Vagina (tissue), 2 donors: Measurements from ENCODE around the gene MALT1.

Experiments
- POLR2A ChIP-seq, 2 donors: fragments of 450-650 bp; IDR thresholded peaks; one replicate each; pipeline ENCODE4 v1.6.1; 2017; ENCODE audit warnings: antibody characterized with exemption in 2 of 2, mild to moderate bottlenecking in 2 of 2, moderate library complexity in 2 of 2
- POLR2AphosphoS5 ChIP-seq, 2 donors: sonication (generic); formaldehyde crosslinking; IDR thresholded peaks; one replicate each; pipeline ENCODE4 v1.9.0; 2017; ENCODE audit warnings: antibody characterized with exemption in 2 of 2, mild to moderate bottlenecking in 2 of 2, low read depth in 1 of 2; ENCODE audit not compliant: insufficient read depth in 1 of 2
- TF ChIP-seq, protein P1 (sequence below), 3 experiments: fragments of 450-650 bp in 2 of 3; fragments of 200-600 bp in 1 of 3; sonication (generic) in 1 of 3; IDR thresholded peaks; one replicate each; pipeline ENCODE4 v1.5.1; 2017 to 2019; ENCODE audit warnings: antibody characterized with exemption in 3 of 3, mild to moderate bottlenecking in 2 of 3, moderate library complexity in 2 of 3

DNA sequence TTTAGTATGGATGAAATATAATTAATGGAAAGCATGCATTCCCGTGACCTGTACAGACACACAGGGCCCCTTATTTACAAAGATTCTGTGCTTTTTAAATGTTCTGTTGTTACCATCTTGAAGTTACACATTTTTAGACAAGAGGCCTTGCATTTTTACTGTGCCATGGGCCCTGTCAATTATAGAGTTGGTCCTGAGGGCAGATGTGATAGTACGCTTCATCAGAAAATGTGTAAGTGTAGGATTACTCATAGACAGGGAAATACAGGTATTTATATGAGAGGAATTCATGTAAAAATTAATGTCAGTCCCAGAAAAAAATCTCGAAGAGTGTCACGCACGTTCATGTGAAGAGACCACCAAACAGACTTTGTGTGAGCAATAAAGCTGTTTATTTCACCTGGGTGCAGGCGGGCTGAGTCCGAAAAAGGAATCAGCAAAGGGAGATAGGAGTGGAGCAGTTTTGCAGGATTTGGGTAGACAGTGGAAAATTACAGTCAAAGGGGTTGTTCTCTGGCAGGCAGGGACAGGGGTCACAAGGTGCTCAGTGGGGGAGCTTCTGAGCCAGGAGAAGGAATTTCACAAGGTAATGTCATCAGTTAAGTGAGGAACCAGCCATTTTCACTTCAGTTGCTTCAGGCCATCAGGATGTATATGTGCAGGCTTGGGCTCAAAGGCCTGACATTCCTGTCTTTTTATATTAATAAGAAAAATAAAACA, 30.2 kb upstream of the MALT1 start:
- TF ChIP-seq POLR2A (IDR thresholded peaks at IDR 0.05) = no peak
- TF ChIP-seq, protein P1, sequence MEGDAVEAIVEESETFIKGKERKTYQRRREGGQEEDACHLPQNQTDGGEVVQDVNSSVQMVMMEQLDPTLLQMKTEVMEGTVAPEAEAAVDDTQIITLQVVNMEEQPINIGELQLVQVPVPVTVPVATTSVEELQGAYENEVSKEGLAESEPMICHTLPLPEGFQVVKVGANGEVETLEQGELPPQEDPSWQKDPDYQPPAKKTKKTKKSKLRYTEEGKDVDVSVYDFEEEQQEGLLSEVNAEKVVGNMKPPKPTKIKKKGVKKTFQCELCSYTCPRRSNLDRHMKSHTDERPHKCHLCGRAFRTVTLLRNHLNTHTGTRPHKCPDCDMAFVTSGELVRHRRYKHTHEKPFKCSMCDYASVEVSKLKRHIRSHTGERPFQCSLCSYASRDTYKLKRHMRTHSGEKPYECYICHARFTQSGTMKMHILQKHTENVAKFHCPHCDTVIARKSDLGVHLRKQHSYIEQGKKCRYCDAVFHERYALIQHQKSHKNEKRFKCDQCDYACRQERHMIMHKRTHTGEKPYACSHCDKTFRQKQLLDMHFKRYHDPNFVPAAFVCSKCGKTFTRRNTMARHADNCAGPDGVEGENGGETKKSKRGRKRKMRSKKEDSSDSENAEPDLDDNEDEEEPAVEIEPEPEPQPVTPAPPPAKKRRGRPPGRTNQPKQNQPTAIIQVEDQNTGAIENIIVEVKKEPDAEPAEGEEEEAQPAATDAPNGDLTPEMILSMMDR (IDR thresholded peaks at IDR 0.05) = no peak
- TF ChIP-seq POLR2AphosphoS5 (IDR thresholded peaks at IDR 0.05; ENCODE audit: insufficient read depth in 1 of 2, low read depth in 1 of 2) = no peak
